GM06990 (cell line): Measurements from ENCODE around the gene FBXO21.

Source experiments
- DNase-seq: peaks from one replicate; pipeline ENCODE4 v3.0.0-alpha.2; 2011; ENCODE audit not compliant: insufficient read length; ENCODE audit errors: extremely low read depth
- H3K27me3 ChIP-seq: replicated peaks from 2 replicates; pipeline ENCODE4 v1.6.0; 2011; ENCODE audit warnings: low read length; ENCODE audit not compliant: control insufficient read depth, insufficient read depth
- H3K36me3 ChIP-seq: 2 replicates; pipeline ENCODE4 v1.5.1; 2011; ENCODE audit warnings: low read length; ENCODE audit not compliant: control insufficient read depth, insufficient read depth
- H3K4me3 ChIP-seq: replicated peaks from 2 replicates; pipeline ENCODE4 v1.5.1; 2011; ENCODE audit warnings: low read depth, mild to moderate bottlenecking, control low read depth, low read length
- CTCF ChIP-seq: IDR thresholded peaks from 2 replicates; pipeline ENCODE4 v1.5.1; 2011; ENCODE audit warnings: low read length, control low read depth, mild to moderate bottlenecking, inconsistent platforms; ENCODE audit not compliant: insufficient read depth, poor library complexity, severe bottlenecking

The FBXO21 gene

GRCh38 chr12:117127933-117128823, 62.1 kb downstream of the FBXO21 start:
- no peak for TF ChIP-seq CTCF
- Histone ChIP-seq H3K4me3 (no peak overlapping the region), H3K36me3 (no peaks in the 10 kb centered on the region), H3K27me3 (no peaks in the 10 kb centered on the region)
- no peak for DNase-seq

DNA sequence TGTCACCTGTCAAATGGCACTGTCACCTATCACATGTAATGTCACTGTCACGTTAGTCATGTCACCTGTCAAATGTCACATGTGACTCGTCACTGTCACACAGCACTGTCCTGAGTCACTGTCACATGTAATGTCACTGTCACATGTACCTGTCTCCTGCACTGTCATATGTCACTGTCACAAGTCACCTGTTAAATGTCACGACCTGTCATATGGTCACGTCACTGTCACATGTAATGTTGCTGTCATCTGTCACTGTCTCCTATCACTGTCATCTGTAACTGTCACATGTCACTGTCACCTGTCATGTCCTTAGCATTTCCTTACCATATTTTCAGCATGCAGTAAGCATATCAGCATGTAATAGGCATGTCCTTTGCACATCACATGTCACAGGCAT, 63.9 kb downstream of the FBXO21 start:
- no peak for DNase-seq
- Histone ChIP-seq H3K27me3 (no peaks in the 10 kb centered on the region), H3K4me3 (no peak overlapping the region), H3K36me3 (no peaks in the 10 kb centered on the region)
- TF ChIP-seq CTCF: no peak

- DNase-seq: no peak
- TF ChIP-seq CTCF: no peak
- H3K27me3 ChIP-seq: no peaks in the 10 kb centered on the region
- no peak overlapping the region for H3K4me3 ChIP-seq
- no peaks in the 10 kb centered on the region for H3K36me3 ChIP-seq
Observed at GRCh38 chr12:117125767-117126166, 64.5 kb downstream of the FBXO21 start.

GRCh38 chr12:117125272-117125613, 65.0 kb downstream of the FBXO21 start:
- TF ChIP-seq CTCF: no peak
- Histone ChIP-seq H3K4me3 (no peak overlapping the region), H3K27me3 (no peaks in the 10 kb centered on the region), H3K36me3 (no peaks in the 10 kb centered on the region)
- DNase-seq: no peak

GRCh38 chr12:117124421-117125271, 65.6 kb downstream of the FBXO21 start:
- H3K36me3 ChIP-seq: no peaks in the 10 kb centered on the region
- no peak for TF ChIP-seq CTCF
- no peaks in the 10 kb centered on the region for H3K27me3 ChIP-seq
- no peak for DNase-seq
- no peak overlapping the region for H3K4me3 ChIP-seq
